Spleen (tissue), 11 donors: Measurements from ENCODE around the gene HSPA1L. TPM values are rescaled to one million over a fixed set of nuclear protein-coding genes. Genes with fewer than 3 reads are reported as not detected.

Experiments used
- DNase-seq: peaks from one replicate; pipeline ENCODE4 v3.0.0-alpha.2; 2020
- H3K27ac ChIP-seq, 8 donors: fragments of 200-600 bp; sonication (generic) in 7 of 8; 1 replicate in 4 of 8; 2 replicates in 4 of 8; pipeline versions ENCODE4 v1.5.0 to v1.8.0; 2016 to 2021; ENCODE audit warnings: inconsistent platforms in 4 of 8, mild to moderate bottlenecking in 4 of 8, moderate library complexity in 1 of 8
- H3K27me3 ChIP-seq, 7 donors: fragments of 200-600 bp; sonication (generic) in 6 of 7; replicated peaks in 1 of 7; 1 replicate in 4 of 7; 2 replicates in 3 of 7; pipeline versions ENCODE4 v1.5.0 to v1.8.0; 2016 to 2021; ENCODE audit warnings: inconsistent platforms in 3 of 7, mild to moderate bottlenecking in 1 of 7
- H3K36me3 ChIP-seq, 6 donors: fragments of 200-600 bp; sonication (generic) in 5 of 6; 1 replicate in 4 of 6; 2 replicates in 2 of 6; pipeline versions ENCODE4 v1.5.0 to v1.8.0; 2016 to 2021; ENCODE audit warnings: inconsistent platforms in 2 of 6
- H3K4me1 ChIP-seq, 6 donors: fragments of 200-600 bp; sonication (generic) in 5 of 6; 1 replicate in 3 of 6; 2 replicates in 3 of 6; pipeline versions ENCODE4 v1.5.0 to v1.8.0; 2016 to 2021; ENCODE audit warnings: inconsistent platforms in 3 of 6
- H3K4me3 ChIP-seq, 8 donors: fragments of 200-600 bp; sonication (generic) in 7 of 8; 1 replicate in 4 of 8; 2 replicates in 4 of 8; pipeline versions ENCODE4 v1.5.0 to v1.8.0; 2016 to 2021; ENCODE audit warnings: inconsistent platforms in 4 of 8, mild to moderate bottlenecking in 4 of 8, moderate library complexity in 2 of 8
- H3K9me3 ChIP-seq, 8 donors: fragments of 200-600 bp; sonication (generic) in 7 of 8; 1 replicate in 4 of 8; 2 replicates in 4 of 8; pipeline versions ENCODE4 v1.5.0 to v1.8.0; 2016 to 2021; ENCODE audit warnings: inconsistent platforms in 4 of 8
- CTCF ChIP-seq, 11 experiments: fragments of 200-600 bp in 7 of 11; fragments of 450-650 bp in 4 of 11; sonication (generic) in 4 of 11; IDR thresholded peaks in 8 of 11; conservative IDR thresholded peaks in 3 of 11; 1 replicate in 7 of 11; 2 replicates in 4 of 11; pipeline versions ENCODE4 v1.4.0 to v1.8.0; 2016 to 2021; ENCODE audit warnings: antibody characterized with exemption in 11 of 11, inconsistent platforms in 4 of 11, mild to moderate bottlenecking in 1 of 11
- POLR2A ChIP-seq, 3 donors: fragments of 450-650 bp; IDR thresholded peaks; one replicate each; pipeline ENCODE4 v1.5.1; 2017; ENCODE audit warnings: antibody characterized with exemption in 3 of 3, mild to moderate bottlenecking in 1 of 3
- POLR2AphosphoS5 ChIP-seq, 3 donors: sonication (generic); formaldehyde crosslinking; IDR thresholded peaks; one replicate each; pipeline ENCODE4 v1.5.1; 2017; ENCODE audit warnings: antibody characterized with exemption in 3 of 3
- WGBS, 5 donors: extraction: QIAGEN DNeasy Blood & Tissue Kit in 3 of 5; methylation state at CpG; one replicate each; pipeline versions ENCODE4 v1.1.5 to v1.1.7; 2013 to 2018; 5-methylcytosine and 5-hydroxymethylcytosine counted together
- intact Hi-C: fragments of 100-400 bp; cut with DNase I; formaldehyde crosslinking; loops from one replicate; pipeline ENCODE4 v1.15.0; 2023; ENCODE audit warnings: low total_unique reads
- polyA plus RNA-seq, 3 donors: library from polyadenylated mRNA; stranded (reverse); fragments of 200-250 nt; gene quantifications; one replicate each; pipeline ENCODE4 v1.2.1, GENCODE V29; 2013
- total RNA-seq, 7 donors: library from RNA; depleted of rRNA in 3 of 7; stranded (reverse); fragments of >200 nt in 3 of 7; fragmentation: NEBNext Ultra II Directional in 4 of 7; extraction: Animal tissue kit (Norgen Biotek cat#: 25700) in 4 of 7; gene quantifications; one replicate each; pipeline versions ENCODE4 v1.1.0 to v1.2.1, GENCODE V29; 2016 to 2021
- donor health status: healthy with polysubstance abuse.
- donor health status: DM: no; HTN: no; CAD: no; lungs with moderate emphysema.
- donor health status: DM: no; HTN: no; CAD: no.
- donor health status: Bipolar disorder and iron deficiency.
- donor health status: healthy.
- donor health status: DM: no; HTN: no; CAD: no.
- donor health status: DM: yes; HTN: yes; CAD: no.

The HSPA1L gene
- total and polyA plus RNA-seq, 10 donors, result 0.93 to 3.7 (median 2.9) TPM

- peak; percentile 56 for DNase-seq
- Histone ChIP-seq H3K4me1 (peaks cover 45 to 80% (median 75%) of the 10 kb centered on the region in 6 donors), H3K9me3 (no peaks in the 10 kb centered on the region), H3K36me3 (peaks cover 0 to 51% (median 41%) of the 10 kb centered on the region in 6 donors), H3K4me3 (peak overlapping the region; percentile 71 to 92 (median 79)), H3K27me3 (no peaks in the 10 kb centered on the region), H3K27ac (peak overlapping the region; percentile 92 to 98 (median 96))
- intact Hi-C loops, result no loop called here
- WGBS, 5 donors, result 7 to 21% (median 11%) methylated on average over 14 of the region's 14 CpGs
- no peak for TF ChIP-seq CTCF (IDR thresholded peaks at IDR 0.05 in 8 of 11, conservative IDR thresholded peaks at IDR 0.05 in 3 of 11)
- TF ChIP-seq POLR2AphosphoS5 (IDR thresholded peaks at IDR 0.05), result no peak
Measured at GRCh38 chr6:31836047-31836473, 21.0 kb upstream of the HSPA1L start.

DNA sequence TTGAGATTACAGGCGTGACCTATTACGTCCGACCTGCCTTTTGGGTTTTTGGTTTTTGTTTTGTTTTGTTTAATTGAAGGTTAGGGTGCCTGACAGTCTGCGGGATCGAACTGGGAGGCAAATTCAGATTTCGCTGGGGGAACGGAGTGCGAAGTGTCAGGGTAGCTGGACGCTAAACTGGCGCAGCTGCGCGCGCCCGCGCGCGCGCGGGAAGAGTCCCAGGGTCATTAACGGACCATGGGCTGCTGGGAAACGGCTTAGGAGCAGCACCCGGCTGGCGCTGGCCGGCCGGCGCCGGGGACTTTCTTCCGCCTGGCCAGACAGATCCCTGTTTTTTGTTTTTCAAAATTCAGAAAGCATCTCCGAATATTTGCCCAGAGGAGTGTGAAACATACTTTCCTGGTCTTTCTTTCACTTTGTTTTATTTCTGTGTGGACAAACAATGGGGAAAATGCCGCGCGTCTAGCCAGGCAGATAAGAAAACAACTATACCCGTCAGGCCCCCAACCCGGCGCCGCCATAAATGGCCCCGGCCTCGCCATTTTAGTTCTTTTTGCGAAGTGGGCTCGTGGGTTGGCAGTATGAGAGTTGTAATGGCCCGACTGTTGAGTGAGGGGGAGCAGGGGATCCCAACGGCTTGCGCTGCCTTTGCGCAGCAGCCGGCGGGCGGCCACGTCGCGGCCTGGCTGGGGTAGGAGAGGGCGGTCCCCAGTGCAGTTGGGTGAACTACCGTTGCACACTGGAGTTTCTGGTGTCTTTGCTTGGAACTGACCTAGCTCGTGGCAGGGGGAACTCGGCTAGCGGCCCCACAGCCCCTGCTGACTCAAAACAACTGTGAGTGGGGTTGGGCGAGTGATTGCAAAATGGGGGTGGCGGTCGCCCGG, 19.5 kb upstream of the HSPA1L start:
- WGBS, 5 donors, result 0 to 1% (median 0%) methylated on average over 45 to 59 of the region's 59 CpGs
- H3K36me3 ChIP-seq, result peaks cover 0 to 37% (median 26%) of the 10 kb centered on the region in 6 donors

GRCh38 chr6:31831350-31832215, 16.5 kb upstream of the HSPA1L start:
- H3K4me1 ChIP-seq, result peaks cover 31 to 65% (median 56%) of the 10 kb centered on the region in 6 donors
- WGBS, 5 donors, result 73 to 90% (median 82%) methylated on average over 15 of the region's 15 CpGs
- TF ChIP-seq POLR2AphosphoS5 (IDR thresholded peaks at IDR 0.05) (no peak), POLR2A (IDR thresholded peaks at IDR 0.05) (no peak), CTCF (IDR thresholded peaks at IDR 0.05 in 8 of 11, conservative IDR thresholded peaks at IDR 0.05 in 3 of 11) (no peak)

More for the DNA sequence above, 19.5 kb upstream of the HSPA1L start:
- Histone ChIP-seq H3K4me1 (peaks cover 49 to 90% (median 81%) of the 10 kb centered on the region in 6 donors), H3K4me3 (peak overlapping the region; percentile 71 to 92 (median 79)), H3K27ac (peak overlapping the region; percentile 92 to 98 (median 96)), H3K9me3 (no peaks in the 10 kb centered on the region), H3K27me3 (no peaks in the 10 kb centered on the region)
- peak; percentile 82 to 90 (median 89) for TF ChIP-seq POLR2AphosphoS5 (IDR thresholded peaks at IDR 0.05)
- peak in 2 of 3 donors; percentile 9 to 66 for TF ChIP-seq POLR2A (IDR thresholded peaks at IDR 0.05)
- peak in 1 of 11 experiments; percentile 16 for TF ChIP-seq CTCF (IDR thresholded peaks at IDR 0.05 in 8 of 11, conservative IDR thresholded peaks at IDR 0.05 in 3 of 11)
- peak; percentile 94 for DNase-seq
- intact Hi-C loops, result no loop called here

More at GRCh38 chr6:31831350-31832215, 16.5 kb upstream of the HSPA1L start:
- peaks cover 0 to 6% (median 0%) of the 10 kb centered on the region in 6 donors for H3K36me3 ChIP-seq
- peak overlapping the region in 7 of 8 donors; percentile 94 to 98 (median 96) for H3K27ac ChIP-seq
- intact Hi-C loops, result no loop called here
- no peaks in the 10 kb centered on the region for H3K9me3 ChIP-seq
- H3K27me3 ChIP-seq, result no peaks in the 10 kb centered on the region
- peak overlapping the region in 5 of 8 donors; percentile 47 to 82 (median 53) for H3K4me3 ChIP-seq
- peak; percentile 76 for DNase-seq
